ENCODE results near the gene PGK2. TPM values are rescaled to one million over a fixed set of nuclear protein-coding genes. Genes with fewer than 3 reads are reported as not detected.

Gene PGK2
- total RNA-seq, 1 experiment from 2014 or later: not detected

DNA sequence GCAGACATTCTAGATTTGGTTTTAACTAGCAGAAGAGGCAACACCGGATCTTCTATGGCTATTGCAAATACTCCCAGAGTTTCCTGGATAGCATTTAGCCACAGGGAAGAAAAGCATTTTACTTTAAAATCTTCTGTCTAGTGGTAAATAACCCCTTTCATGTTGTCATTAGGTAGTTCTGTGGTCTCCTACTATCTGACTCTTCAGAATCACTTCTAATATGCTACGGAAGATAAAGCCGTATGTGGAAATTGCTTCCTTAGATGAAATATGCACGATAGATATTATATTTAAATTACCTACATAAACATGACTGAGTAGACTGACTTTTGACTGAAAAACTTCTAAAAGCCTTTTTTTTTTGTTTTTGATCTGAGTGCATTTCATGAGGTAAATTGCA is 43.7 kb downstream of the PGK2 start:
- Histone ChIP-seq H2AFZ (ENCODE audit: low read length) (no peak overlapping the region), H3K9ac (ENCODE audit: low read length) (no peak overlapping the region), H3K9me2 (replicated peaks; ENCODE audit: low read length) (no peaks in the 10 kb centered on the region), H4K20me1 (ENCODE audit: low read length) (no peaks in the 10 kb centered on the region), H3K4me2 (ENCODE audit: low read length) (no peak overlapping the region), H3K27ac (ENCODE audit: low read length) (no peak overlapping the region), H3K27me3 (ENCODE audit: low read length) (no peaks in the 10 kb centered on the region), H3K79me2 (ENCODE audit: low read length) (no peaks in the 10 kb centered on the region), H3F3A (ENCODE audit: low read length, unreplicated experiment) (no peaks in the 10 kb centered on the region), H3K4me1 (ENCODE audit: insufficient read depth, low read length) (peaks cover 15% of the 10 kb centered on the region), H3K9me3 (ENCODE audit: low read length) (no peaks in the 10 kb centered on the region), H3K4me3 (ENCODE audit: low read length) (no peak overlapping the region), H3K36me3 (ENCODE audit: low read depth, low read length) (no peaks in the 10 kb centered on the region)
- intact Hi-C loops (cut with micrococcal nuclease): no loop called here
- DNase-seq: no peak
- no peak for ATAC-seq
- BruUV-seq (replicated peaks): no TSS peak
- ChIA-PET CTCF (no interaction called here), POLR2A (ENCODE audit: unreplicated experiment) (no interaction called here)
- no peak for TF ChIP-seq EZH2 (IDR thresholded peaks at IDR 0.05; ENCODE audit: low read length, unreplicated experiment)
- TF ChIP-seq EZH2phosphoT487 (IDR thresholded peaks at IDR 0.05; ENCODE audit: borderline replicate concordance, low read length): no peak
- TF ChIP-seq, protein P1, sequence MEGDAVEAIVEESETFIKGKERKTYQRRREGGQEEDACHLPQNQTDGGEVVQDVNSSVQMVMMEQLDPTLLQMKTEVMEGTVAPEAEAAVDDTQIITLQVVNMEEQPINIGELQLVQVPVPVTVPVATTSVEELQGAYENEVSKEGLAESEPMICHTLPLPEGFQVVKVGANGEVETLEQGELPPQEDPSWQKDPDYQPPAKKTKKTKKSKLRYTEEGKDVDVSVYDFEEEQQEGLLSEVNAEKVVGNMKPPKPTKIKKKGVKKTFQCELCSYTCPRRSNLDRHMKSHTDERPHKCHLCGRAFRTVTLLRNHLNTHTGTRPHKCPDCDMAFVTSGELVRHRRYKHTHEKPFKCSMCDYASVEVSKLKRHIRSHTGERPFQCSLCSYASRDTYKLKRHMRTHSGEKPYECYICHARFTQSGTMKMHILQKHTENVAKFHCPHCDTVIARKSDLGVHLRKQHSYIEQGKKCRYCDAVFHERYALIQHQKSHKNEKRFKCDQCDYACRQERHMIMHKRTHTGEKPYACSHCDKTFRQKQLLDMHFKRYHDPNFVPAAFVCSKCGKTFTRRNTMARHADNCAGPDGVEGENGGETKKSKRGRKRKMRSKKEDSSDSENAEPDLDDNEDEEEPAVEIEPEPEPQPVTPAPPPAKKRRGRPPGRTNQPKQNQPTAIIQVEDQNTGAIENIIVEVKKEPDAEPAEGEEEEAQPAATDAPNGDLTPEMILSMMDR (conservative IDR thresholded peaks at IDR 0.05; ENCODE audit: low read depth, low read length): no peak

DNA sequence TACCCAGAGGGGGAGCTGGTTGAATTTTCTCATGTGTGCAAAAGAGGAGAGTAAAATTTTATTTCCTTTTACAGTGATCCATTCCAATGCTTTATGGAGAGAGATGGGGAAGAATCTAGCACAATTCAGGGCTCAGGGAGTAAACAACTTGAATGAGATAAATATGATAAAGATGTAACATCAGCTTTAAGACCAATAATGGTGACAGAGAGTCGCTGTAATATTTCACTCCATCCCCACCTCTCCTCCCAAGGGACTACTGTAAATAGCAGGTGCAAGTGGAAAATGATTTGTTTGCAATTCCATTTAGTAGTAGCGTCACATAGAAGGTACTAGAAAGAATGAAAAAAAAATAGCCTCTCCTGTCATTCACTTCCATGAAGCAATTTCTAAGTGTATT is 47.7 kb downstream of the PGK2 start:
- no TSS peak for BruUV-seq (replicated peaks)
- no peak for DNase-seq
- no peaks in the 10 kb centered on the region for H3K27me3 ChIP-seq (ENCODE audit: low read length)
- no peak overlapping the region for H3K27ac ChIP-seq (ENCODE audit: low read length)
- no peak overlapping the region for H3K9ac ChIP-seq (ENCODE audit: low read length)
- no peak for ATAC-seq
- no peaks in the 10 kb centered on the region for H3F3A ChIP-seq (ENCODE audit: low read length, unreplicated experiment)
- no peak overlapping the region for H2AFZ ChIP-seq (ENCODE audit: low read length)
- intact Hi-C loops (cut with micrococcal nuclease): no loop called here
- ChIA-PET CTCF (no interaction called here), POLR2A (ENCODE audit: unreplicated experiment) (no interaction called here)
- no peak for TF ChIP-seq EZH2 (IDR thresholded peaks at IDR 0.05; ENCODE audit: low read length, unreplicated experiment)
- TF ChIP-seq, protein P1 (conservative IDR thresholded peaks at IDR 0.05; ENCODE audit: low read depth, low read length): no peak
- TF ChIP-seq EZH2phosphoT487 (IDR thresholded peaks at IDR 0.05; ENCODE audit: borderline replicate concordance, low read length): no peak
- no peaks in the 10 kb centered on the region for H4K20me1 ChIP-seq (ENCODE audit: low read length)
- peaks cover 10% of the 10 kb centered on the region for H3K4me1 ChIP-seq (ENCODE audit: insufficient read depth, low read length)
- H3K9me2 ChIP-seq (replicated peaks; ENCODE audit: low read length): no peaks in the 10 kb centered on the region
- H3K9me3 ChIP-seq (ENCODE audit: low read length): no peaks in the 10 kb centered on the region
- no peak overlapping the region for H3K4me3 ChIP-seq (ENCODE audit: low read length)
- H3K4me2 ChIP-seq (ENCODE audit: low read length): no peak overlapping the region
- no peaks in the 10 kb centered on the region for H3K36me3 ChIP-seq (ENCODE audit: low read depth, low read length)
- H3K79me2 ChIP-seq (ENCODE audit: low read length): no peaks in the 10 kb centered on the region

DNA sequence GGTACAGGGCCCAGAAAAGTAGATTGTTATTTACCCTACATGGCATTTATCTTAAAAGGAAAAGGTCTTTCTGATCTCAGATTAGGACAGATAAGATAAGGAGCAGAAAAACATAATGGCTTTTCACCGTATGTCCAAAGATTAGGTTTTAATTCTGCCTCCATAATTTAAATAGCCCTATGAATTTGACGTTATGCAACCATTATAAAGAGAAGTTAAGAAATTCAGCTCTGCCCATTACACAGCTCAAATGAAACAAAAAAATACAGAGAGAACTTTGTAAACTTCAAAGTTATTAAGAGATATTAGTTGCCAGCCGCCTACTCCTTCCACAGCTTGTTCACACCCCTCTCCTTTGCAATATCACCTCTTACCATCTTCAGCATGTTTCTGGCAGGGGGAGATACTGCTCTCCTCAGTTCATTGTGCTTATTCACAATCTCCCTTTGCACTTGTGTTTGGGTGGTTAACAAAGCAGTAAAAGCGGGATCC is 51.0 kb downstream of the PGK2 start:
- Histone ChIP-seq H3K27ac (ENCODE audit: low read length) (no peak overlapping the region), H3K9me3 (ENCODE audit: low read length) (no peaks in the 10 kb centered on the region), H2AFZ (ENCODE audit: low read length) (no peak overlapping the region), H3K9ac (ENCODE audit: low read length) (no peak overlapping the region), H3K4me3 (ENCODE audit: low read length) (no peak overlapping the region), H3K27me3 (ENCODE audit: low read length) (no peaks in the 10 kb centered on the region), H3K79me2 (ENCODE audit: low read length) (no peaks in the 10 kb centered on the region), H3K4me1 (ENCODE audit: insufficient read depth, low read length) (no peaks in the 10 kb centered on the region), H4K20me1 (ENCODE audit: low read length) (no peaks in the 10 kb centered on the region), H3K9me2 (replicated peaks; ENCODE audit: low read length) (no peaks in the 10 kb centered on the region), H3K4me2 (ENCODE audit: low read length) (no peak overlapping the region), H3F3A (ENCODE audit: low read length, unreplicated experiment) (no peaks in the 10 kb centered on the region), H3K36me3 (ENCODE audit: low read depth, low read length) (no peaks in the 10 kb centered on the region)
- POLR2A ChIA-PET (ENCODE audit: unreplicated experiment): no interaction called here
- TF ChIP-seq EZH2phosphoT487 (IDR thresholded peaks at IDR 0.05; ENCODE audit: borderline replicate concordance, low read length) (no peak), EZH2 (IDR thresholded peaks at IDR 0.05; ENCODE audit: low read length, unreplicated experiment) (no peak)
- TF ChIP-seq, protein P1 (conservative IDR thresholded peaks at IDR 0.05; ENCODE audit: low read depth, low read length): no peak
- intact Hi-C loops (cut with micrococcal nuclease): no loop called here
- ATAC-seq: no peak
- no TSS peak for BruUV-seq (replicated peaks)
- CTCF ChIA-PET: no interaction called here
- no peak for DNase-seq

Other genes starting within 250 kb of the PGK2 start
- gene C6orf141, start 236.6 kb downstream of the PGK2 start, total RNA-seq (2014; rRNA removed): 43.8 and 49.4 TPM in 2 replicates
- not detected in 2 replicates for gene RHAG, start 150.4 kb downstream of the PGK2 start, total RNA-seq (2014; rRNA removed)
- not detected in 2 replicates for gene CRISP2, start 73.7 kb downstream of the PGK2 start, total RNA-seq (2014; rRNA removed)
- gene CRISP3, start 42.9 kb downstream of the PGK2 start, total RNA-seq (2014; rRNA removed): not detected in 2 replicates
- gene CRISP1, start 79.2 kb upstream of the PGK2 start, total RNA-seq (2014; rRNA removed): not detected in 2 replicates
- gene DEFB114, start 176.9 kb upstream of the PGK2 start, total RNA-seq (2014; rRNA removed): not detected in 2 replicates
- not detected in 2 replicates for gene DEFB113, start 182.3 kb upstream of the PGK2 start, total RNA-seq (2014; rRNA removed)
- gene DEFB110, start 234.7 kb upstream of the PGK2 start, total RNA-seq (2014; rRNA removed): not detected in 2 replicates

Data from PC-3 (cell line).